GM12878 (cell line): ENCODE results near the gene TBX4. TPM values are rescaled to one million over a fixed set of nuclear protein-coding genes. Genes with fewer than 3 reads are reported as not detected.

ENCODE experiments used
- ATAC-seq: fragments of 200-7000 bp; cut with Tn5 transposase; 3 replicates; pipeline ENCODE4 v1.9.1; 2020; ENCODE audit warnings: mild to moderate bottlenecking, moderate library complexity
- BruUV-seq: library from RNA; stranded (reverse); fragments of 400-500 nt; replicated peaks from 2 replicates; lab custom pipeline; 2021; lab: Mats Ljungman, UMichigan
- CTCF ChIA-PET: fragments of 300-600 bp; sonication (Branson Sonifier 250); formaldehyde crosslinking; extraction: SDS; loops from one replicate; lab custom pipeline; 2021; ENCODE audit warnings: inconsistent platforms; lab: Yijun Ruan, JAX
- POLR2A ChIA-PET: fragments of 350-600 bp; formaldehyde crosslinking; extraction: SDS; loops from one replicate; lab custom pipeline; 2021; ENCODE audit warnings: inconsistent platforms; lab: Charles Lee
- RAD21 ChIA-PET: fragments of 300-600 bp; sonication (Branson Sonifier 250); formaldehyde crosslinking; loops from one replicate; lab custom pipeline; 2023; ENCODE audit warnings: antibody characterized with exemption; ENCODE audit not compliant: unreplicated experiment; lab: Charles Lee
- SMC1A ChIA-PET: fragments of 300-600 bp; sonication (Branson Sonifier 250); formaldehyde crosslinking; loops from one replicate; lab custom pipeline; 2023; ENCODE audit not compliant: unreplicated experiment, uncharacterized antibody; lab: Charles Lee
- DNase-seq: peaks from one replicate; pipeline ENCODE4 v3.0.0-alpha.2; 2011; ENCODE audit warnings: low read depth, low spot score
- FAIRE-seq: peaks from 3 replicates; lab custom pipeline; 2011; peaks lifted over from hg19 to GRCh38; lab: Jason Lieb, UNC
- H2AFZ ChIP-seq: 2 replicates; pipeline ENCODE4 v1.6.0; 2011; ENCODE audit warnings: low read depth, low read length, control low read depth; ENCODE audit not compliant: control insufficient read depth
- H3K27ac ChIP-seq: 2 replicates; pipeline ENCODE4 v1.5.1; 2011; ENCODE audit warnings: control low read depth; ENCODE audit not compliant: control insufficient read depth, insufficient read depth
- H3K27me3 ChIP-seq, 2 experiments: replicated peaks in 1 of 2; 2 replicates each; pipeline versions ENCODE4 v1.6.0 to v1.6.1; 2011; ENCODE audit warnings: low read length in 1 of 2; ENCODE audit not compliant: control insufficient read depth in 2 of 2, insufficient read depth in 2 of 2
- H3K36me3 ChIP-seq, 2 experiments: 2 replicates each; pipeline ENCODE4 v1.5.1; 2011; ENCODE audit warnings: low read length in 1 of 2; ENCODE audit not compliant: control insufficient read depth in 2 of 2, insufficient read depth in 2 of 2
- H3K4me1 ChIP-seq: 2 replicates; pipeline ENCODE4 v1.6.1; 2011; ENCODE audit warnings: mild to moderate bottlenecking, low read length, moderate library complexity, mixed read lengths; ENCODE audit not compliant: control insufficient read depth, insufficient read depth
- H3K4me2 ChIP-seq: 2 replicates; pipeline ENCODE4 v1.6.0; 2011; ENCODE audit warnings: control low read depth; ENCODE audit not compliant: control insufficient read depth, insufficient read depth
- H3K4me3 ChIP-seq: fragments of 200-600 bp; sonication (generic); 2 replicates; pipeline ENCODE4 v1.5.1; 2016
- H3K79me2 ChIP-seq: 2 replicates; pipeline ENCODE4 v1.6.0; 2011; ENCODE audit warnings: low read length; ENCODE audit not compliant: control insufficient read depth, insufficient read depth
- H3K9ac ChIP-seq: 2 replicates; pipeline ENCODE4 v1.8.0; 2011; ENCODE audit warnings: low read length, control low read depth, mixed read lengths; ENCODE audit not compliant: control insufficient read depth, insufficient read depth
- H3K9me3 ChIP-seq: replicated peaks from 3 replicates; pipeline ENCODE4 v1.5.1; 2011; ENCODE audit warnings: mild to moderate bottlenecking, low read length; ENCODE audit not compliant: control insufficient read depth, insufficient read depth
- H4K20me1 ChIP-seq: 2 replicates; pipeline ENCODE4 v1.6.0; 2011; ENCODE audit not compliant: control insufficient read depth, insufficient read depth
- CBX5 ChIP-seq: sonication (generic); IDR thresholded peaks from 2 replicates; pipeline ENCODE4 v1.6.1; 2016; ENCODE audit warnings: low read depth, moderate library complexity, mild to moderate bottlenecking, inconsistent platforms
- CHD4 ChIP-seq: fragments of 200-600 bp; sonication (generic); IDR thresholded peaks from 2 replicates; pipeline ENCODE4 v1.6.1; 2016; ENCODE audit warnings: mild to moderate bottlenecking
- ETV6 ChIP-seq, 2 experiments: fragments of 450-650 bp in 1 of 2; IDR thresholded peaks in 1 of 2; conservative IDR thresholded peaks in 1 of 2; 2 replicates each; pipeline ENCODE4 v1.6.1; 2014; ENCODE audit warnings: antibody characterized with exemption in 1 of 2, borderline replicate concordance in 1 of 2, low read depth in 1 of 2, mild to moderate bottlenecking in 1 of 2, moderate library complexity in 1 of 2
- NFXL1 ChIP-seq: fragments of 450-650 bp; IDR thresholded peaks from 2 replicates; pipeline ENCODE4 v1.6.1; 2017; ENCODE audit warnings: antibody characterized with exemption, mild to moderate bottlenecking, borderline replicate concordance
- WGBS: methylation state at CpG from one replicate; pipeline ENCODE4 v1.1.6; 2016; ENCODE audit warnings: low lambda C conversion rate; ENCODE audit not compliant: insufficient replicate concordance, insufficient coverage; ENCODE audit errors: missing lambda C conversion rate; 5-methylcytosine and 5-hydroxymethylcytosine counted together
- in situ Hi-C: fragments of 300-500 bp; cut with MboI; formaldehyde crosslinking; loops from 9 replicates; pipeline ENCODE4 v1.14.3; 2018; ENCODE audit warnings: mixed read lengths
- intact Hi-C: fragments of 100-400 bp; cut with micrococcal nuclease; formaldehyde crosslinking; loops from one replicate; pipeline ENCODE4 v1.14.2; 2022; ENCODE audit not compliant: unreplicated experiment
- polyA plus RNA-seq, 11 experiments: library from polyadenylated mRNA; depleted of rRNA in 4 of 11; unstranded in 6 of 11; stranded (reverse) in 5 of 11; fragments of >200 nt; fragmentation: Nextera tagmentation in 4 of 11; fragmentation: Illumina TruSeq in 1 of 11; extraction: Ambion mirVana in 4 of 11; extraction: Trizol in 1 of 11; gene quantifications; 1 replicate in 1 of 11; 2 replicates in 10 of 11; pipeline versions ENCODE4 v1.2.1 to v1.2.3, GENCODE V29; 2011 to 2016; ENCODE audit warnings: inconsistent platforms in 2 of 11, missing spikeins in 2 of 11, low read depth in 1 of 11
- total RNA-seq, 4 experiments: library from RNA; depleted of rRNA in 3 of 4; stranded (reverse); fragments of >200 nt in 3 of 4; fragmentation: Illumina TruSeq in 1 of 4; extraction: Trizol in 1 of 4; gene quantifications; 2 replicates each; pipeline versions ENCODE4 v1.2.1 to v1.2.3, GENCODE V29; 2013 to 2021
- TF ChIP-seq, protein P1 (sequence below): IDR thresholded peaks from 2 replicates; pipeline ENCODE4 v1.6.1; 2011; ENCODE audit warnings: mild to moderate bottlenecking, low read depth, low read length, moderate library complexity; ENCODE audit not compliant: insufficient replicate concordance

Gene TBX4
- total and polyA plus RNA-seq, 10 of the 15 experiments (the other 5 are each of a cell fraction or from before 2014, with no cell fraction given) = 0.01 TPM; not detected in 9

DNA sequence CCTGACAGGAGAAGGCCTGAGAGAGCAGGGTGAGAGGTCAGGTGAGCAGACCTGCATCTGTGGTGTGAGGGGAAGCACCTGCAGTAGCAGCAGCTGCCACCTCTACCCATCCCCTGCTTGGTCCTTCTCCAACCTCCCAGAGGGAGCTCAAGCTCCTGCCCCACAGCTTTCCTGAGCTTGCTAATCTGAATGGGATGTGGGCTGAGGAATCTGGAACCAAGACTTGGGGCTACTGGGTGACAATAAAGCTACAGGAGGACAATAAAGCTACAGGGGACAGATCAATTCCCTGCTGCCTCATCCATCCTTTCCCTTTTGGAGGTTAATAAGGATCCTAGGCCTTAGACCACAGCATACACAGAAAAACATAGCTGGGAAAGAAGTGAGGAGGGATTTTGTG lies 4.9 kb upstream of the TBX4 start:
- Histone ChIP-seq H3K36me3 (no peaks in the 10 kb centered on the region), H4K20me1 (no peaks in the 10 kb centered on the region), H3K27me3 (peaks cover 9 to 15% of the 10 kb centered on the region in 2 experiments), H3K4me2 (no peak overlapping the region), H3K79me2 (no peaks in the 10 kb centered on the region), H3K9me3 (no peaks in the 10 kb centered on the region), H3K27ac (no peak overlapping the region), H3K4me3 (no peak overlapping the region), H2AFZ (no peak overlapping the region), H3K4me1 (no peaks in the 10 kb centered on the region), H3K9ac (no peak overlapping the region)
- intact Hi-C loops = no loop called here
- TF ChIP-seq CHD4 = no peak
- peak; percentile 46; the same call in 1 of the 2 replicates for TF ChIP-seq NFXL1
- ATAC-seq (no peak), DNase-seq (no peak), FAIRE-seq (no peak)
- POLR2A ChIA-PET = no interaction called here
- RAD21 ChIA-PET = no interaction called here
- in situ Hi-C loops = no loop called here
- BruUV-seq = no TSS peak
- SMC1A ChIA-PET = interaction anchor here (0.6 kb wide), 1 partner anchor 675 kb away, joined by 3 read pairs; no protein-coding TSS in a partner anchor
- CTCF ChIA-PET = interaction anchor here (0.5 to 1.4 kb wide), 3 partner anchors 34 to 802 kb away, joined by 3 to 5 read pairs (median 4); no protein-coding TSS in a partner anchor

DNA sequence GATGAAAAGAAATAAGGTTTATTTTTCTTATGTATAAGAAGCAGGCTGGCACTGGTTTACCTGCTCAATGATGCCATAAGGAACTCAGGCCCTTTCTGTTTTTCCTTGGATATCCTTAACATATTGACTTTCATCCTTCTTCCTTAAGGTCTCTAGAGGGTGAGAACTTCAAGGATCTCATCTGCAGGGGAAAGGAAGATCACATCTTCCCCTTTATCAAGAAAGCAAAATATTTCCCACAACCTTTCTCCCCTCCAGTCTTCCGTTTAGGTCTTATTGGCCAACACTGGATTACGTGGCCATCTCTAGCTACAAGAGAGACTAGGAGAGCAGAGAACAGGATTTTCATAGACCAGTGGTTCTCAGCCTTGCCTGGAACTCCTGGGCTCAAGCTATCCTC lies 4.2 kb upstream of the TBX4 start:
- ATAC-seq = no peak
- SMC1A ChIA-PET = interaction anchor here (1.3 kb wide), 1 partner anchor 24 kb away, joined by 4 read pairs; no protein-coding TSS in a partner anchor
- no TSS peak for BruUV-seq
- intact Hi-C loops (no loop called here), in situ Hi-C loops (no loop called here)
- Histone ChIP-seq H3K9ac (no peak overlapping the region), H3K4me1 (no peaks in the 10 kb centered on the region), H2AFZ (no peak overlapping the region), H3K27ac (no peak overlapping the region), H3K79me2 (no peaks in the 10 kb centered on the region), H3K4me3 (no peak overlapping the region), H3K36me3 (no peaks in the 10 kb centered on the region), H3K27me3 (peaks cover 12 to 19% of the 10 kb centered on the region in 2 experiments), H3K9me3 (no peaks in the 10 kb centered on the region), H3K4me2 (no peak overlapping the region), H4K20me1 (no peaks in the 10 kb centered on the region)
- no peak for DNase-seq
- WGBS = 2% methylated on average over 2 of the region's 2 CpGs
- no peak for FAIRE-seq
- CTCF ChIA-PET = interaction anchor here (1.3 to 1.4 kb wide), 2 partner anchors 34 to 36 kb away, joined by 4 to 5 read pairs; no protein-coding TSS in a partner anchor
- RAD21 ChIA-PET = no interaction called here
- POLR2A ChIA-PET = no interaction called here
- TF ChIP-seq CBX5 (no peak), ETV6 (conservative IDR thresholded peaks at IDR 0.05 in 1 of 2, IDR thresholded peaks at IDR 0.05 in 1 of 2; ENCODE audit: borderline replicate concordance in 1 of 2, low read depth in 1 of 2) (peak in 1 of 2 experiments; percentile 40; a peak in 1 of 4 replicates), NFXL1 (peak; percentile 83)
- TF ChIP-seq, protein P1, sequence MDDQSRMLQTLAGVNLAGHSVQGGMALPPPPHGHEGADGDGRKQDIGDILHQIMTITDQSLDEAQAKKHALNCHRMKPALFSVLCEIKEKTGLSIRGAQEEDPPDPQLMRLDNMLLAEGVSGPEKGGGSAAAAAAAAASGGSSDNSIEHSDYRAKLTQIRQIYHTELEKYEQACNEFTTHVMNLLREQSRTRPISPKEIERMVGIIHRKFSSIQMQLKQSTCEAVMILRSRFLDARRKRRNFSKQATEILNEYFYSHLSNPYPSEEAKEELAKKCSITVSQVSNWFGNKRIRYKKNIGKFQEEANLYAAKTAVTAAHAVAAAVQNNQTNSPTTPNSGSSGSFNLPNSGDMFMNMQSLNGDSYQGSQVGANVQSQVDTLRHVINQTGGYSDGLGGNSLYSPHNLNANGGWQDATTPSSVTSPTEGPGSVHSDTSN = no peak
